RCC 7860 (cell line): ENCODE results near the gene PPFIA4.

Source experiments
- DNase-seq: peaks from one replicate; pipeline ENCODE4 v3.0.0-alpha.2; 2015; ENCODE audit warnings: low spot score
- FAIRE-seq: peaks from 2 replicates; lab custom pipeline; 2012; peaks lifted over from hg19 to GRCh38; lab: Jason Lieb, UNC

PPFIA4 gene

GRCh38 chr1:203098445-203098844 is 72.2 kb downstream of the PPFIA4 start:
- no peak for FAIRE-seq
- no peak for DNase-seq

- FAIRE-seq = no peak
- DNase-seq = no peak
These were observed 72.7 kb downstream of the PPFIA4 start for GRCh38 chr1:203098914-203099520.

DNA sequence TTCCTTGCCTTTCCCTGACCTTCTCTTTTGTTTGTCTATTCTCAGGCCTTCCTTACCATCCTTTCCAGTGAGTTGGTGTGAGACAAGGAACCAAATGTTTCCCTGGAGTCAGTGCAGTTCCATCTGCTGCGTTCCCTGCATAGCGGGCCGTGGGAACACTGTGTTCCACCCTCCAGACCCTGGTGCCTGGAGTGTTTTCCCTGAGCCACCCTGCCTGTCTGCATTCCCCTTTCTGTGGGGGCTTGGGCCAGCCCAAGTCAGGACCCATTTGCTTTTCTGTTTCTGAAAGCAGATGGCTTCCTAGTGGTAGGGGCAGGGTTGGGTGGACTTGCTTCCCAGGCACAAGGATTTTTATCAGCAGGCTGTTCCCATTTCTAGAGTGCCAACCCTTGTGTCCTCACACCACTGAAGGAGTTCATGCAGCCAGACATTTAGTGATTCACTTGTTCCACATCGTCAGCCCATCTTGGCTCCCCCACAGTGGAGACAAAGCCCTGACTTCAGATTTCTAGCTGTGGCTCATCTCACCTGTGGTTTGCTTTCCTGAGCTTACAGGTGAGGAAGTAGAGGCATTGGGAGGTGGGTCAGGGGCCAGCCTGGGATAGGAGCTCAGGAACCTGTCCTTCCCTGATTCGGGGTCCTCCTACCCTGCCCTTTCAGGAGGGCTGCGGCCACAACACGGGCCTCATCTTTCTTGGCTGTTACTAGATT is 73.7 kb downstream of the PPFIA4 start:
- DNase-seq = no peak
- FAIRE-seq = no peak

- FAIRE-seq (no peak), DNase-seq (no peak)
These were observed 74.2 kb downstream of the PPFIA4 start for GRCh38 chr1:203100516-203100869.

- DNase-seq = no peak
- FAIRE-seq = no peak
These were observed 75.7 kb downstream of the PPFIA4 start for GRCh38 chr1:203101813-203102634.

- FAIRE-seq = no peak
- no peak for DNase-seq
These were observed 76.9 kb downstream of the PPFIA4 start for GRCh38 chr1:203103216-203103615.

- DNase-seq (no peak), FAIRE-seq (no peak)
These were observed 77.7 kb downstream of the PPFIA4 start for GRCh38 chr1:203103829-203104495.

DNA sequence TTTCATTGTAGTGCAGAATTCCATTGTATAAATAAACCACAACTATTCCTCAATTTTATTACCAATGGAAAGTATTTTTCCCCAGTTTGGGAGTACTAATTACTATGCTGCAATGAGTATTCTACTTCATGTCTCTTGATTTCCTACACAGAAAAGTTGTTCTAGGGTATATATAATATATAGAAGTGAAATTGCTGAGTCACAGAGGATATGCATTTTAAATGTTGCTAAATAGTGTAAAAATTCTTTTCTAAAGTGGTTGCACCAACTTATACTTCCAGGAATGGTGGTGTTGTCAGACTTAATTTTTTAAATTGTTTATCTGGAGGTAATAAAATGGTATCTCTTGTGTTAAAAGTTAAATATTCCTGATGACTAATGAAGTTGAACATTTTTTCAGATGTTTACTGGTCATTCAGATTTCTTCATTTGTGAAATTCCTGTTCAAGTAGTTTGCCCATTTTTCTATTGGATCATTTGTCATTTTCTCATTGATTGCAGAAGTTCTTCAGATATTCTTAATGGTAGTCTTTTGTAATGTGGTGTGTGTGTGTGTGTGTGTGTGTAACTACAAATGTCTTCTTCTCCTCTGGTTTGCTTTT is 78.6 kb downstream of the PPFIA4 start:
- FAIRE-seq (no peak), DNase-seq (no peak)

GRCh38 chr1:203112475-203112874 is 86.2 kb downstream of the PPFIA4 start:
- FAIRE-seq (no peak), DNase-seq (no peak)

GRCh38 chr1:203113308-203113707 is 87.0 kb downstream of the PPFIA4 start:
- FAIRE-seq (no peak), DNase-seq (no peak)

DNA sequence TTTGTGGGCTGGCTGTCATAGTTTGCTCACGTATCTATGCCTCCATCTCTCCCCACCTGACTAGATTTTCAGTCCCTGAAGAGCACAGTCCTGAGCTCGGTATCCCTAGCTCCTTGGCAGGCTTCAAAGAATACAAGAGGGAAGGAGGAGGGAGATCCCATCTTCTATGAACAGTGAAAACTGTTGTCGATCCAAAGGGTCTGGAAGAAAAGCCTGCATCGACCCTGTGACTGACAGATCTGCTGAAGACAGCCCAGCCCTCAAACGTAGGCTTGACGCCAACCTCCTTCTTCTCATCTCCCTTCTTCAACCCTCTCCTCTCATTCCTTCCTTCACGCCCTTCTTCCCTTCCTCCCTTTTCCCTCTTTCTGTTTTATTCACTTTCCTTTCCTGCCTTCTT is 87.9 kb downstream of the PPFIA4 start:
- FAIRE-seq = no peak
- DNase-seq = no peak

GRCh38 chr1:203116091-203116820 is 90.0 kb downstream of the PPFIA4 start:
- DNase-seq (no peak), FAIRE-seq (no peak)

DNA sequence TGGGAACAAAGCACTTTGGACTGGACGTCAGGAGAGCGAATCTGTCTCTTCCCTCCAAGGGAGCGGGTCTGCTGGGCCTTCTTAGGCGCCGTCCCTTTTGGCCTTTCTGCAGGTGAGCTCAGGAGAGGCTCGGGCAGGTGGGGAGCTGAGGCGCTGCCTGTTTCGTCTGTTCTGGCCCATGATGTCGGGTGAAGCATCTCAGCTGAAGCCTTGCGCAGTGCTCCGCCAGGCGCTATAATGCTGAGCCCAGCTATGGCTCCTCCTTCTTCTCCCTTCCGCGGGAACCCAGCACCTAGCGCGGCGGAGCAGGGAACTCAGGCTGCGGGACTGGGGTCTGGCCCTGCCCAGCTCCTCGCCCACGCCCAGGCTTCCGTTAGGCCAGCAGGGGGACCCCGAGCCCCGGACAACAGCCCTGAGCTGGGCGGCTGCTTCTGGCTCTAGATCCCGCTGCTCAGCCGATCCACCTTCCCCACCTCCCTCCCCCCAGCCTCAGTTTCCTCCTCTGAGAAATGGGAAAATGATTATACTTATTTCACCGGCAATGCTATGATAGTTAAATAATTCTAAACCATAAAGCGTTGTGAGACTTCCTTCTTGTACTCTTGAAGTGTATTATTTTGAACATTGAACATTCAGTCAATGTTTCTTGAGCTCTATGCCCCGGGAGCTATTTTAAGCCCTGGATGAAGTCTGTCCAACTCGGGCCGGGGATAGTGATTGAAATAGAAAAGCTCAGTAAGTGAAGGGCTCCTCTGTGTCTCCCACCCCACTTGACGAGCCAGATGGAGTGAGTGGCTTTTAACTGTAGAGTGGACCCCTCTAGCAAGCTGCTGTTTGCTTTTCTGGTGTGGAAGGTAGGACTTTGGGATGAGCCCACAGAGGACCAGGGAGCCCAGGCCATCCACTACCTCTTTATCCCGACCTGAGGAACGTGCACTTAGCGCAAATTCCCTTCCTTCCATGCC is 91.6 kb downstream of the PPFIA4 start:
- FAIRE-seq (no peak), DNase-seq (peak; percentile 45)

DNA sequence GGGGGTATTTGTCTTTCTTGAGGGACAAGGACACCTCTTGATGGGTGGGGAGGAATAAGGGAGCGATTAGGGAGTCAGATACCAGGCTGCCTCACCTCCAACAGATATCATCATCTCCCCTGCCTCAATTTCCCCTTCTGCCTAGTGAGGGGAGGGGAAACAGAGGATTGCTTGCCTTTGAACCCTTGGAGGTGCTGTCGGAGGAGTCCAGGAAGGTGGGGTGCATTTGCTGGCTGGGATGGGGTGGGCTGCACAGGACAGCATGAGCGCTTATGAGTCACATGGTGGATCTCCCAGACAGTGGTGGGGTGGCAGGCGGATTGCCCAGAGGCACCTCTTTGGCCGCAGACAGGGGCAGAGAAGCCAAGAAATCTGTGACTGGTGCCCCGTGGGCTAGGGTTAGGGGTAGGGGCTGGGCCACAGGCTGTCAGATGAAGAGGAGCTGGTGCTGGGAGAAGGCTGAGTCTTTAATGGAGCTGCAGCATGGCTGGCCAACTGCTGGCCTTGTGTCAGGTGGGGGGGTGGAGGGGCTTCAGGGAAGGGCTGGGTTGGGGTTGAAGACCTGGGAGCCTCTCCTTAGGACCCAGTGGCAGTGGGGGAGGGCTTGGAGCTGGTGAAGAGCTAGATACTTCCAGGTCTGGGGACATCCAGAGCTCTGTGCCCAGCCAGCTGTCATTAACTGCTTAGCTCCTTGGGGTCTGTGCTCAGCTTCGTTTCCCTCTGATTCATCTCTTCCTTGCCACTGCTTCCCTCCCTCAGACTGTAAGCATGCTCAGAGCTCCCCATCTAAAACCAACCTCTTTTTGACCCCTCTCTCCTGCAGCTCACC is 94.2 kb downstream of the PPFIA4 start:
- no peak for FAIRE-seq
- no peak for DNase-seq

- FAIRE-seq = no peak
- no peak for DNase-seq
These were observed 95.1 kb downstream of the PPFIA4 start for GRCh38 chr1:203121186-203122015.

- no peak for FAIRE-seq
- no peak for DNase-seq
These were observed 95.9 kb downstream of the PPFIA4 start for GRCh38 chr1:203122159-203122558.

GRCh38 chr1:203124011-203124410 is 97.7 kb downstream of the PPFIA4 start:
- FAIRE-seq = no peak
- DNase-seq = no peak
